ENCODE data around the gene MPG.

The MPG gene

GRCh38 chr16:67884-68789 lies 9.9 kb upstream of the MPG start:
- no peak for DNase-seq (ENCODE audit: extremely low read depth, insufficient read length)
- no peaks in the 10 kb centered on the region for H3K36me3 ChIP-seq (ENCODE audit: control insufficient read depth, insufficient read depth, low read length)
- no peak for TF ChIP-seq CTCF (IDR thresholded peaks at IDR 0.05; ENCODE audit: insufficient read depth, low read length, poor library complexity, severe bottlenecking)
- peaks cover 3% of the 10 kb centered on the region for H3K27me3 ChIP-seq (replicated peaks; ENCODE audit: control insufficient read depth, insufficient read depth, low read length)
- no peak overlapping the region for H3K4me3 ChIP-seq (replicated peaks; ENCODE audit: low read depth, low read length)

GRCh38 chr16:69181-69580 lies 8.8 kb upstream of the MPG start:
- Histone ChIP-seq H3K27me3 (replicated peaks; ENCODE audit: control insufficient read depth, insufficient read depth, low read length) (peaks cover 3% of the 10 kb centered on the region), H3K36me3 (ENCODE audit: control insufficient read depth, insufficient read depth, low read length) (no peaks in the 10 kb centered on the region), H3K4me3 (replicated peaks; ENCODE audit: low read depth, low read length) (no peak overlapping the region)
- no peak for DNase-seq (ENCODE audit: extremely low read depth, insufficient read length)
- no peak for TF ChIP-seq CTCF (IDR thresholded peaks at IDR 0.05; ENCODE audit: insufficient read depth, low read length, poor library complexity, severe bottlenecking)

GRCh38 chr16:71210-71539 lies 6.8 kb upstream of the MPG start:
- no peak overlapping the region for H3K4me3 ChIP-seq (replicated peaks; ENCODE audit: low read depth, low read length)
- TF ChIP-seq CTCF (IDR thresholded peaks at IDR 0.05; ENCODE audit: insufficient read depth, low read length, poor library complexity, severe bottlenecking) = no peak
- H3K27me3 ChIP-seq (replicated peaks; ENCODE audit: control insufficient read depth, insufficient read depth, low read length) = peaks cover 3% of the 10 kb centered on the region
- DNase-seq (ENCODE audit: extremely low read depth, insufficient read length) = no peak
- H3K36me3 ChIP-seq (ENCODE audit: control insufficient read depth, insufficient read depth, low read length) = no peaks in the 10 kb centered on the region

- H3K27me3 ChIP-seq (replicated peaks; ENCODE audit: control insufficient read depth, insufficient read depth, low read length) = peaks cover 3% of the 10 kb centered on the region
- peak overlapping the region; percentile 15 for H3K4me3 ChIP-seq (replicated peaks; ENCODE audit: low read depth, low read length)
Observed at GRCh38 chr16:71540-72401, 6.3 kb upstream of the MPG start.

More at GRCh38 chr16:71540-72401, 6.3 kb upstream of the MPG start:
- TF ChIP-seq CTCF (IDR thresholded peaks at IDR 0.05; ENCODE audit: insufficient read depth, low read length, poor library complexity, severe bottlenecking) = no peak
- H3K36me3 ChIP-seq (ENCODE audit: control insufficient read depth, insufficient read depth, low read length) = no peaks in the 10 kb centered on the region
- no peak for DNase-seq (ENCODE audit: extremely low read depth, insufficient read length)
